ENCODE data around the gene KCNS3.

- TF ChIP-seq, protein P1, sequence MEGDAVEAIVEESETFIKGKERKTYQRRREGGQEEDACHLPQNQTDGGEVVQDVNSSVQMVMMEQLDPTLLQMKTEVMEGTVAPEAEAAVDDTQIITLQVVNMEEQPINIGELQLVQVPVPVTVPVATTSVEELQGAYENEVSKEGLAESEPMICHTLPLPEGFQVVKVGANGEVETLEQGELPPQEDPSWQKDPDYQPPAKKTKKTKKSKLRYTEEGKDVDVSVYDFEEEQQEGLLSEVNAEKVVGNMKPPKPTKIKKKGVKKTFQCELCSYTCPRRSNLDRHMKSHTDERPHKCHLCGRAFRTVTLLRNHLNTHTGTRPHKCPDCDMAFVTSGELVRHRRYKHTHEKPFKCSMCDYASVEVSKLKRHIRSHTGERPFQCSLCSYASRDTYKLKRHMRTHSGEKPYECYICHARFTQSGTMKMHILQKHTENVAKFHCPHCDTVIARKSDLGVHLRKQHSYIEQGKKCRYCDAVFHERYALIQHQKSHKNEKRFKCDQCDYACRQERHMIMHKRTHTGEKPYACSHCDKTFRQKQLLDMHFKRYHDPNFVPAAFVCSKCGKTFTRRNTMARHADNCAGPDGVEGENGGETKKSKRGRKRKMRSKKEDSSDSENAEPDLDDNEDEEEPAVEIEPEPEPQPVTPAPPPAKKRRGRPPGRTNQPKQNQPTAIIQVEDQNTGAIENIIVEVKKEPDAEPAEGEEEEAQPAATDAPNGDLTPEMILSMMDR (IDR thresholded peaks at IDR 0.05; ENCODE audit: insufficient read depth, low read length): no peak
- TF ChIP-seq, protein P2, sequence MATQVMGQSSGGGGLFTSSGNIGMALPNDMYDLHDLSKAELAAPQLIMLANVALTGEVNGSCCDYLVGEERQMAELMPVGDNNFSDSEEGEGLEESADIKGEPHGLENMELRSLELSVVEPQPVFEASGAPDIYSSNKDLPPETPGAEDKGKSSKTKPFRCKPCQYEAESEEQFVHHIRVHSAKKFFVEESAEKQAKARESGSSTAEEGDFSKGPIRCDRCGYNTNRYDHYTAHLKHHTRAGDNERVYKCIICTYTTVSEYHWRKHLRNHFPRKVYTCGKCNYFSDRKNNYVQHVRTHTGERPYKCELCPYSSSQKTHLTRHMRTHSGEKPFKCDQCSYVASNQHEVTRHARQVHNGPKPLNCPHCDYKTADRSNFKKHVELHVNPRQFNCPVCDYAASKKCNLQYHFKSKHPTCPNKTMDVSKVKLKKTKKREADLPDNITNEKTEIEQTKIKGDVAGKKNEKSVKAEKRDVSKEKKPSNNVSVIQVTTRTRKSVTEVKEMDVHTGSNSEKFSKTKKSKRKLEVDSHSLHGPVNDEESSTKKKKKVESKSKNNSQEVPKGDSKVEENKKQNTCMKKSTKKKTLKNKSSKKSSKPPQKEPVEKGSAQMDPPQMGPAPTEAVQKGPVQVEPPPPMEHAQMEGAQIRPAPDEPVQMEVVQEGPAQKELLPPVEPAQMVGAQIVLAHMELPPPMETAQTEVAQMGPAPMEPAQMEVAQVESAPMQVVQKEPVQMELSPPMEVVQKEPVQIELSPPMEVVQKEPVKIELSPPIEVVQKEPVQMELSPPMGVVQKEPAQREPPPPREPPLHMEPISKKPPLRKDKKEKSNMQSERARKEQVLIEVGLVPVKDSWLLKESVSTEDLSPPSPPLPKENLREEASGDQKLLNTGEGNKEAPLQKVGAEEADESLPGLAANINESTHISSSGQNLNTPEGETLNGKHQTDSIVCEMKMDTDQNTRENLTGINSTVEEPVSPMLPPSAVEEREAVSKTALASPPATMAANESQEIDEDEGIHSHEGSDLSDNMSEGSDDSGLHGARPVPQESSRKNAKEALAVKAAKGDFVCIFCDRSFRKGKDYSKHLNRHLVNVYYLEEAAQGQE (IDR thresholded peaks at IDR 0.05; ENCODE audit: insufficient replicate concordance, low read depth): no peak
- TF ChIP-seq POLR2AphosphoS5 (IDR thresholded peaks at IDR 0.05; ENCODE audit: low read depth) (no peak), GABPA (IDR thresholded peaks at IDR 0.05; ENCODE audit: low read depth) (no peak)
Measured at GRCh38 chr2:17915099-17915498, 36.6 kb downstream of the KCNS3 start.

Measured in HL-60 (cell line).